ENCODE data around the gene FES. TPM values are rescaled to one million over a fixed set of nuclear protein-coding genes. Genes with fewer than 3 reads are reported as not detected.
"Not testable (repeated sequence)": the region's sequence is repeated elsewhere in the genome, so short reads cannot be mapped to it uniquely, and the experiment has no call there.

FES gene
- total RNA-seq, 1 donor from 2014 or later: 2.5 TPM

DNA sequence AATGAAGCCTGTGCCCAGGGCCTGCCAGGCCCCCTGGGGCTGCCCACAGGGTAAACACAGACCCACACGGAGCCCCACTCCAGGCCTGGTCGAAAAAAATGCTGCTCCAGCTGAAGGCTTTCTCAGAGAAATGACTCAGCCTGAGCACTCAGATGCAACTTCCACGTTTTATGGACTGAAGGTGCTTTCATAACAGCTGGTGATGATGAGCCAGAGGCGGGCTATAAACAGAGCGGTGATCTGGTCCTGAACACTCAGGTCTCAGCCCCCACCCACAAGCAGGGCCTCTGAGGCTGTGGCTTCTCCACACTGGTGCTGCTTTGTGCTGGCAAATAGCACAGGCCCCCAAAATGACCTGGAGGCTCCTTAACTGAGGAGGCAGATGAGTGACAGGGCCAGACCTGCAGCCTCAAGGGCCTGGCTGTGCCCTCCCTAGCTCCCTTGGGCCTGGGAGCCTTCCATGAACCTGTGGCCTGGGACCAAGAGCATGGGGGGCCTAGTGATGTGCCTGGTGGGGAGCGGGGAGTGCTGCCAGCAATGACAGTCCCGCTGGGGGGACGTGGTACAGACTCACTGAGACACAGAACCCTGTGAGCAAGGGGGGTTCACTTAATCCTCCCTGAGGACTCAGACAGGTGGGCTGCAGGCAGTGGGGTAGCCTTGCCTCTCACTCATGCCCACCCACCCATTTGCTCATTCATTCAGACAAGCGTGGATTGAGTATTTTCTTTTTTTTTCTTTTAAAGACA, 38.9 kb upstream of the FES start:
- H3K4me1 Mint-ChIP-seq (ENCODE audit: unreplicated experiment): peaks cover 9% of the 10 kb centered on the region
- no peaks in the 10 kb centered on the region for H3K9me3 Mint-ChIP-seq (ENCODE audit: unreplicated experiment)
- no peaks in the 10 kb centered on the region for H3K36me3 Mint-ChIP-seq (ENCODE audit: unreplicated experiment)
- DNase-seq (ENCODE audit: extremely low spot score, unreplicated experiment): no peak
- no peaks in the 10 kb centered on the region for H3K27me3 Mint-ChIP-seq (ENCODE audit: unreplicated experiment)
- peak overlapping the region; percentile 63 for H3K27ac Mint-ChIP-seq (ENCODE audit: unreplicated experiment)
- TF ChIP-seq, protein P1, sequence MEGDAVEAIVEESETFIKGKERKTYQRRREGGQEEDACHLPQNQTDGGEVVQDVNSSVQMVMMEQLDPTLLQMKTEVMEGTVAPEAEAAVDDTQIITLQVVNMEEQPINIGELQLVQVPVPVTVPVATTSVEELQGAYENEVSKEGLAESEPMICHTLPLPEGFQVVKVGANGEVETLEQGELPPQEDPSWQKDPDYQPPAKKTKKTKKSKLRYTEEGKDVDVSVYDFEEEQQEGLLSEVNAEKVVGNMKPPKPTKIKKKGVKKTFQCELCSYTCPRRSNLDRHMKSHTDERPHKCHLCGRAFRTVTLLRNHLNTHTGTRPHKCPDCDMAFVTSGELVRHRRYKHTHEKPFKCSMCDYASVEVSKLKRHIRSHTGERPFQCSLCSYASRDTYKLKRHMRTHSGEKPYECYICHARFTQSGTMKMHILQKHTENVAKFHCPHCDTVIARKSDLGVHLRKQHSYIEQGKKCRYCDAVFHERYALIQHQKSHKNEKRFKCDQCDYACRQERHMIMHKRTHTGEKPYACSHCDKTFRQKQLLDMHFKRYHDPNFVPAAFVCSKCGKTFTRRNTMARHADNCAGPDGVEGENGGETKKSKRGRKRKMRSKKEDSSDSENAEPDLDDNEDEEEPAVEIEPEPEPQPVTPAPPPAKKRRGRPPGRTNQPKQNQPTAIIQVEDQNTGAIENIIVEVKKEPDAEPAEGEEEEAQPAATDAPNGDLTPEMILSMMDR (IDR thresholded peaks at IDR 0.05): no peak
- no peak overlapping the region for H3K4me3 Mint-ChIP-seq (ENCODE audit: unreplicated experiment)

DNA sequence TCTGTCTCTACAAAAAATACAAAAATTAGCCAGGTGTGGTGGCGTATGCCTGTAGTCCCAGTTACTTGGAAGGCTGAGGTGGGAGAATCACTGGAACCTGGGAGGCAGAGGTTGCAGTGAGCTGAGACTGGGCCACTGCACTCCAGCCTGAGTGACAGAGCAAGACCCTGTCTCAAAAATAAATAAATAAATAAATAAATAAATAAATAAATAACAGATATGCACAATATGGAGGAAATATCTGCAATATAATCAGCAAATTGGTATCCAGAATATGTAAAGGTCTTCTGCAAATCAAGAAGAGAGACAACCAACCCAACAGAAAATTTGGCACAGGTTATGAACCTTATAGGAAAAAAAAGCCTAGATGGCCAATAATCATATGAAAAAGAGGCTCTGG, 34.9 kb upstream of the FES start:
- H3K27me3 Mint-ChIP-seq (ENCODE audit: unreplicated experiment); H3K4me3 Mint-ChIP-seq (ENCODE audit: unreplicated experiment); H3K4me1 Mint-ChIP-seq (ENCODE audit: unreplicated experiment); H3K36me3 Mint-ChIP-seq (ENCODE audit: unreplicated experiment); H3K9me3 Mint-ChIP-seq (ENCODE audit: unreplicated experiment); DNase-seq (ENCODE audit: extremely low spot score, unreplicated experiment); H3K27ac Mint-ChIP-seq (ENCODE audit: unreplicated experiment): not testable (repeated sequence)

DNA sequence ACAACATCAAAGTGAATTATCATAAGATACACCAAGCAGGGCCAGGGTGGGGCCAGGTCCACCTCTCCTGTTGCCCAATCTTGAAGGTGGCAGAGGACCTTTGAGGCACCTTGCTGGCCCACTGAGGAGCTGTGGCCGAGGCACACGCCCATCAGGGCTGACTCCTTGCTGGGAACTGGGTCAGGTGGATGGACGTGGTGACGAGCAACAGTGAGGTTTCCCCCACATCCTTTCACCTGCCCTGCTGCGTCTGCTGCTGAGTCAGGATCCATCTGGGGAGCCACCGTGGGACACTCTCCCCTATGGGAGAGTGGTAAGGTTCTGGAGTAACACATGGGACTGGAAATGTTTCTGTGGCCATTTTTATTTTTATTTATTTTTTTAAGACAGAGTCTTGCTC, 33.2 kb upstream of the FES start:
- H3K36me3 Mint-ChIP-seq (ENCODE audit: unreplicated experiment): no peaks in the 10 kb centered on the region
- no peaks in the 10 kb centered on the region for H3K4me1 Mint-ChIP-seq (ENCODE audit: unreplicated experiment)
- H3K27ac Mint-ChIP-seq (ENCODE audit: unreplicated experiment): no peak overlapping the region
- TF ChIP-seq, protein P1 (IDR thresholded peaks at IDR 0.05): no peak
- no peaks in the 10 kb centered on the region for H3K27me3 Mint-ChIP-seq (ENCODE audit: unreplicated experiment)
- H3K9me3 Mint-ChIP-seq (ENCODE audit: unreplicated experiment): no peaks in the 10 kb centered on the region
- no peak overlapping the region for H3K4me3 Mint-ChIP-seq (ENCODE audit: unreplicated experiment)
- no peak for DNase-seq (ENCODE audit: extremely low spot score, unreplicated experiment)

DNA sequence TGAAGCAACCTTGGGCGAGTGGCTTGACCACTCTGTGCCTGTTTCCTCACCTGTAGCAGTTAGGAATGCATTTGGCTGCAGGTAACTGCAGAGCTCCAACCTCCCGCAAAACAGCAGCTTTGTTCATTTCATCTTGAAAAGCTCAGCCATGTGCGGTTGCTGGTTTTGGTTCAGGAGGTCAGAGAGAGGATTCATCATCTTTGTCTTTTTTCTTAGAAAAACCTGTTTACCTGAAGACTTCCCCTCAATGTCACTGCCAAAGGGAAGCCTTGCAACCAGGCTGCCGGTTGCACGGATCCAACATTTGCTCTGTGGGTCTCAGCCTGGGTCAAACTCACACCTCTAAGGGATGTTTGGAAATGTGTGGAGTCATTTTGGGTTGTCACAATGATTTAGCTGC, 32.4 kb upstream of the FES start:
- Mint-ChIP-seq H3K27me3 (ENCODE audit: unreplicated experiment) (no peaks in the 10 kb centered on the region), H3K9me3 (ENCODE audit: unreplicated experiment) (no peaks in the 10 kb centered on the region), H3K4me1 (ENCODE audit: unreplicated experiment) (no peaks in the 10 kb centered on the region), H3K27ac (ENCODE audit: unreplicated experiment) (no peak overlapping the region), H3K4me3 (ENCODE audit: unreplicated experiment) (no peak overlapping the region), H3K36me3 (ENCODE audit: unreplicated experiment) (no peaks in the 10 kb centered on the region)
- TF ChIP-seq, protein P1 (IDR thresholded peaks at IDR 0.05): no peak
- DNase-seq (ENCODE audit: extremely low spot score, unreplicated experiment): no peak

DNA sequence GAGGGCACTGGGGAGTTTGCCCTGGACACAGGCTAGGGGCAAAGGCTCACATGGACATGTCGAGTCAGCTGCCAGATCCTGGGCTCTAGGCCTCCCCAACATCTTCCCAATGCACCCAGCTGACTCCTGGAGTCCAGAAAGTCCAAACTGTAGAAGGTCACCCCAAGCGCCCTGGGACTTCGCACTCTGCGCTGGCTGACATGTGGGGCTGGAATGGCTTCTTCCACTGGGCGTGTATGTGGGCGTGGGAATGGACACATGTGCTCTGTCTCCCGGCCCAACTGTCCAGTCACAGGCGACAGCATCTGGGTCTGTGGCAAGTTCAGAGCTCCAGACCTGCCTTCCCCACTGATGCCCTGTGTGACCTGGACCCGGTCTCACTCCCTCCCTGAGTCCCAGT, 29.2 kb upstream of the FES start:
- TF ChIP-seq, protein P1 (IDR thresholded peaks at IDR 0.05): no peak

More for the DNA sequence above, 29.2 kb upstream of the FES start:
- Mint-ChIP-seq H3K27me3 (ENCODE audit: unreplicated experiment) (no peaks in the 10 kb centered on the region), H3K36me3 (ENCODE audit: unreplicated experiment) (no peaks in the 10 kb centered on the region), H3K4me3 (ENCODE audit: unreplicated experiment) (no peak overlapping the region), H3K27ac (ENCODE audit: unreplicated experiment) (no peak overlapping the region), H3K4me1 (ENCODE audit: unreplicated experiment) (no peaks in the 10 kb centered on the region), H3K9me3 (ENCODE audit: unreplicated experiment) (no peaks in the 10 kb centered on the region)
- DNase-seq (ENCODE audit: extremely low spot score, unreplicated experiment): no peak

Data from osteocyte (in vitro differentiated cells).